ENCODE measurements around the gene CYSTM1. TPM values are rescaled to one million over a fixed set of nuclear protein-coding genes. Genes with fewer than 3 reads are reported as not detected.
A peak's percentile ranks its signal among the peaks of the same experiment; 100 is the strongest.

Gene CYSTM1
- total RNA-seq, 1 donor from 2014 or later, result 22.4 TPM

DNA sequence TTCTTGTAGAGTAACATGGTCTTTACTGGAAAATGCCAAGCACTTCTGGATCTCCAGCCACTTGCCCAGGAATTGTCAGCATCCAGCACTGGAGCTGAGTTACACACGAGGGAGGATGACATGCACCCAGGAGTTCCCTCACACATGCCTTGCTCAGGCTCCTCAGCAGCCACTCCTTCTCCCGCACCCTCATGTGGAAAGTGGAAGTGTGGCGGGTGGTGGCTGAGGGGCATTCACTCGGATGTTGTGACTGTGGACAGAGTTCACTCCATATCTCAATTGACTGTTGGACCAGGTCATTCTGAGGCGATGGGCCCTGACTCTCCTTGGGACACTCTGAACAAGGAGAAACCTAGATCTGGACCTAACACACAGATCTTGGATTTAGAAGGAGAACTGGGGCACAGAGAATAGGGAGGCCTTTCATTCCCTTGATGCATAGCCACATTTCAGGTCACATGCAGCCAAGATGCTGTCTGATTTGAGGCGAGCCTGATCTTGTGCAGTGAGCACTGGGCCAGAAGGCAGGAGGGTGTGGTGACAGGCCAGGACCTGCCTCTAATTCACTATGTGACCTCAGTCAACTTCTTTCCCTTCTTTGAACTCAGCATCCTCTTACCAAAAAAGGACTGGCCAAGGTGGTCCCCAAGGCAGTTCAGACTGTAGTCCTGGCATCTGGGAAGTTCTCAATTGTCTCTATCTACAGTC is 62.1 kb downstream of the CYSTM1 start:
- FAIRE-seq, result peak; percentile 58
- no peaks in the 10 kb centered on the region for H3K27me3 ChIP-seq (ENCODE audit: control insufficient read depth, insufficient read depth, low read length)

DNA sequence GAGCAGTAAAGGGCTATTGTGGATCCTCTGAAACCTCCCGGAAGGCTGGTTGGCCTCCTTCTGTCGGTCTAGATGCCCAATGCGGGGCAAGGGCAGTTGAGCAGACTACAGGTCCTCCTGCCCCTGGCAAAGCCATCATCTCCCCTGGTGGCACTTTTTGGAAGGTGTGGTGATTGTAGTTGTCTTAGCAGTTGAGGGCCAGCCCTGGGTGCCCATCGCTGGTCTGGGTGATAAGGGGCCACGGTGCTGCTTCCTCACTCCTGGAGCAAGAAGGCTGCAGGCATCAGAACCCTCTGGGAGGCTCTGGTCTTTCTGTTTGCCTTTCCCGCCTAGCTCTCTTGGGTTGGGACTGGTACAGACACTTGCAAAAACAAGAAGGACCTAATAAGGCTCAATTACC is 63.8 kb downstream of the CYSTM1 start:
- no peak for DNase-seq (ENCODE audit: low read depth)
- no peak overlapping the region for H3K4me3 ChIP-seq (ENCODE audit: low read depth, low read length)
- TF ChIP-seq, protein P1, sequence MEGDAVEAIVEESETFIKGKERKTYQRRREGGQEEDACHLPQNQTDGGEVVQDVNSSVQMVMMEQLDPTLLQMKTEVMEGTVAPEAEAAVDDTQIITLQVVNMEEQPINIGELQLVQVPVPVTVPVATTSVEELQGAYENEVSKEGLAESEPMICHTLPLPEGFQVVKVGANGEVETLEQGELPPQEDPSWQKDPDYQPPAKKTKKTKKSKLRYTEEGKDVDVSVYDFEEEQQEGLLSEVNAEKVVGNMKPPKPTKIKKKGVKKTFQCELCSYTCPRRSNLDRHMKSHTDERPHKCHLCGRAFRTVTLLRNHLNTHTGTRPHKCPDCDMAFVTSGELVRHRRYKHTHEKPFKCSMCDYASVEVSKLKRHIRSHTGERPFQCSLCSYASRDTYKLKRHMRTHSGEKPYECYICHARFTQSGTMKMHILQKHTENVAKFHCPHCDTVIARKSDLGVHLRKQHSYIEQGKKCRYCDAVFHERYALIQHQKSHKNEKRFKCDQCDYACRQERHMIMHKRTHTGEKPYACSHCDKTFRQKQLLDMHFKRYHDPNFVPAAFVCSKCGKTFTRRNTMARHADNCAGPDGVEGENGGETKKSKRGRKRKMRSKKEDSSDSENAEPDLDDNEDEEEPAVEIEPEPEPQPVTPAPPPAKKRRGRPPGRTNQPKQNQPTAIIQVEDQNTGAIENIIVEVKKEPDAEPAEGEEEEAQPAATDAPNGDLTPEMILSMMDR (IDR thresholded peaks at IDR 0.05; ENCODE audit: insufficient read depth, low read length, severe bottlenecking), result no peak
- H3K27me3 ChIP-seq (ENCODE audit: control insufficient read depth, insufficient read depth, low read length), result no peaks in the 10 kb centered on the region
- no peak for FAIRE-seq
- H3K36me3 ChIP-seq (ENCODE audit: control insufficient read depth, insufficient read depth, low read length), result no peaks in the 10 kb centered on the region

More for the DNA sequence above, 62.1 kb downstream of the CYSTM1 start:
- no peaks in the 10 kb centered on the region for H3K36me3 ChIP-seq (ENCODE audit: control insufficient read depth, insufficient read depth, low read length)
- TF ChIP-seq, protein P1 (IDR thresholded peaks at IDR 0.05; ENCODE audit: insufficient read depth, low read length, severe bottlenecking), result no peak
- no peak overlapping the region for H3K4me3 ChIP-seq (ENCODE audit: low read depth, low read length)
- peak; percentile 87 for DNase-seq (ENCODE audit: low read depth)

DNA sequence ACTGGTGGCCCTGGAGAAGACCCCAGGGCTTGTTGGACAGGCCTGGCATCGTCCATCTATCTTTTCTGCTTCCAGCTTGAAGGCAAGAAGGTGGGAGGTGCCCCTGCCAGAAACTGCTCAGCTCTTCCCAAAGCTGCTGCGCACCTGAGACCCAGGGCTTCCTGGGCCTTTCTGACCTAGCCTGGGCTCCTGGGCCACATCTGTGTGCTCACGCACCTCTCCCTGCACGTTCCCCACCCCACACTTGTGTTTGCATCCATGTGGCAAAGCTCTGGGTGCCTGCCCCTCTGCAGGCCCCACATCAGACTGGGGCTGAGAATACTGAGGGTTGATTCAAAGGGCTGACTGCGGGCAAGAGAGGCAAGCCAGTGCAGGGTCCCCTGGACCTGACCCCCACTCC is 64.5 kb downstream of the CYSTM1 start:
- H3K27me3 ChIP-seq (ENCODE audit: control insufficient read depth, insufficient read depth, low read length), result no peaks in the 10 kb centered on the region
- no peak for FAIRE-seq
- H3K36me3 ChIP-seq (ENCODE audit: control insufficient read depth, insufficient read depth, low read length), result peaks cover 1% of the 10 kb centered on the region
- TF ChIP-seq, protein P1 (IDR thresholded peaks at IDR 0.05; ENCODE audit: insufficient read depth, low read length, severe bottlenecking), result no peak
- no peak for DNase-seq (ENCODE audit: low read depth)
- no peak overlapping the region for H3K4me3 ChIP-seq (ENCODE audit: low read depth, low read length)

DNA sequence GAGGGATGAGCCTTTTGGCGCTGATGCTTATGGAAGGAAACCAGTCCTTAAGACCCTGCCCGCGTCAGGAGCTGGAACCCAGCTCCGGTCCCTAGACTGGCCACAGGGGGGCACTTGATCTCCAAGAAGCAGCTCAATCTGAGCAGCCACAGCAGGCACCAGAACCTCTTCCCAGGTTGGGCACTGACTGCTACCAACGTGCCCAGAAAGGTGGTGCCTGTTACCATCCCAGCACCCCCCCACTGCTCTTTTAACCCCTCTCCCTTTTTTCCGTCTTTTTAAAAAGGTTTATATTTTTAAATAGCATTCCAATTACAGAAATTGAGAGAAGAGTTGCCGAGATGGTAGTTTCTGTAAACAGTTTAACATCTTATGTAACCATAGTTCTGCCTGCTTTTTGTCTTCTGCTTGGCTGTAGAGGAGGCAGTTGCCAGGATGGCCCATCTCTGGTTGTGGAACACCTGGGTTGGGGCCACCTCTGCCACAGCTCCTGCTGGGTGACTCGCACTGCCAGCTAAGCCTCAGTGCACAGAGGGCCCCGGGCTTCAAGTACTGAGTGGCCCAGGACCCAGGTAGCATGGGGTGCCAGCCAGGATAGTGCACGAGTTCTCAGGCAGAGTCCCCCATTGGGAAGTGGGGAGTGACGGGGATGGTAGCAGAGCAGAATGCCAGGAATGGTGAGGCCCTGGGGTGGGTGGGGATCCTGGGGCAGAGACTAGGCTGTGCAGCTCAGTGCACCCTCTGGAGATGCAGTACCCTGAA is 65.1 kb downstream of the CYSTM1 start:
- no peak overlapping the region for H3K4me3 ChIP-seq (ENCODE audit: low read depth, low read length)
- FAIRE-seq, result no peak
- TF ChIP-seq, protein P1 (IDR thresholded peaks at IDR 0.05; ENCODE audit: insufficient read depth, low read length, severe bottlenecking), result peak; percentile 77
- H3K27me3 ChIP-seq (ENCODE audit: control insufficient read depth, insufficient read depth, low read length), result no peaks in the 10 kb centered on the region
- DNase-seq (ENCODE audit: low read depth), result no peak
- peaks cover 1% of the 10 kb centered on the region for H3K36me3 ChIP-seq (ENCODE audit: control insufficient read depth, insufficient read depth, low read length)

DNA sequence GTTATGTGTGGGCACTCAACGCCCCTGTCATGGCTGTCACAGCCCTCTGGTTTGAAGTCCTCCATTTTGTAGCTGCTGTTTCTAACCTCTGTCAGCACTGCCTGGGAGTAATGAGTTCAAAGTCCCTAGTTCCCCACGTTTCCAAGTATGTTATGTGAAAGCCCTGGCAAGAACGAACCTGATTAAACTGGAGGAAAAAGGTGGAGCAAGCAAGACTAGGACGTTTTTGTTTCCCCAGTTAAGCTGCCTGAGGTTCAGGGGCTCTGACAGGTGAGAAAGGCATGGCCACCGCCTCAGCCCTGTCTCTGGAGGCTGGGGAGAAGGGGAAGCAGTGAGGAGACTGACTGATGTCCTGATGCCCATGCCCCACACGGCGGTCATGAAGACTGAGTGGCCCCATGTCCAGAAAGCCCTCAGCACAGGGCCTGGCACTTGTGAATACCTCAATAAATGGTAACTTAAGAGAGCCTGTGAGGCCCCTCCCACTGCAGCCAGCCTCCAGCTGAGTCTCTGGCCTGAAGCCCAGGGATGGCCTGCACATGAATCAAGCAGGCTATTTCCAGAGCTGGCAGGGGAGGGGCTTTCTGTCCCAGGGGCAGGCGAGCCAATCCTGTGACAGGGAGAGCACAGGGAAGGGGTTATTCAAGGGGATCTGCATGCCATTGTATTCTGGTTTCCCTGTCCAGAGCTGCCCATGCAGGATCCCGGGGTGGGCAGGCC is 66.2 kb downstream of the CYSTM1 start:
- TF ChIP-seq, protein P1 (IDR thresholded peaks at IDR 0.05; ENCODE audit: insufficient read depth, low read length, severe bottlenecking), result no peak
- DNase-seq (ENCODE audit: low read depth), result peak; percentile 85
- FAIRE-seq, result peak; percentile 73
- no peak overlapping the region for H3K4me3 ChIP-seq (ENCODE audit: low read depth, low read length)
- peaks cover 3% of the 10 kb centered on the region for H3K36me3 ChIP-seq (ENCODE audit: control insufficient read depth, insufficient read depth, low read length)
- H3K27me3 ChIP-seq (ENCODE audit: control insufficient read depth, insufficient read depth, low read length), result no peaks in the 10 kb centered on the region
